WTC11 (cell line): ENCODE data around the gene TTLL12. TPM values are rescaled to one million over a fixed set of nuclear protein-coding genes. Genes with fewer than 3 reads are reported as not detected.
A peak's percentile ranks its signal among the peaks of the same experiment; 100 is the strongest.

Source experiments
- ATAC-seq: fragments of 200-7000 bp; cut with Tn5 transposase; 2 replicates; pipeline ENCODE4 v1.10.0; 2021; ENCODE audit warnings: mild to moderate bottlenecking, moderate library complexity
- CTCF ChIA-PET: fragments of 300-600 bp; sonication (Branson Sonifier 250); formaldehyde crosslinking; loops from one replicate; lab custom pipeline; 2021; ENCODE audit warnings: antibody characterized with exemption; lab: Charles Lee
- POLR2A ChIA-PET: fragments of 350-600 bp; sonication (Branson Sonifier 250); formaldehyde crosslinking; loops from one replicate; lab custom pipeline; 2021; ENCODE audit warnings: antibody characterized with exemption; lab: Charles Lee
- DNase-seq: peaks from one replicate; pipeline ENCODE4 v3.0.0; 2021; ENCODE audit warnings: low spot score
- H3K27ac Mint-ChIP-seq: 2 replicates; pipeline ENCODE4 v1.8.0; 2021; ENCODE audit warnings: mixed read lengths
- H3K27me3 Mint-ChIP-seq: 2 replicates; pipeline ENCODE4 v1.8.0; 2021; ENCODE audit warnings: low read depth, mild to moderate bottlenecking, moderate library complexity, mixed read lengths
- H3K36me3 Mint-ChIP-seq: 2 replicates; pipeline ENCODE4 v1.8.0; 2021; ENCODE audit warnings: mixed read lengths
- H3K4me1 Mint-ChIP-seq: 2 replicates; pipeline ENCODE4 v1.8.0; 2022; ENCODE audit warnings: mixed read lengths
- H3K4me3 Mint-ChIP-seq: 2 replicates; pipeline ENCODE4 v1.8.0; 2021; ENCODE audit warnings: mild to moderate bottlenecking, moderate library complexity, mixed read lengths
- H3K9me3 Mint-ChIP-seq: 2 replicates; pipeline ENCODE4 v1.8.0; 2021; ENCODE audit warnings: mixed read lengths
- CREB1 ChIP-seq: sonication (generic); formaldehyde crosslinking; IDR thresholded peaks from 2 replicates; pipeline ENCODE4 v1.8.0; 2023; ENCODE audit warnings: mild to moderate bottlenecking, missing genetic modification reagents
- E2F1 ChIP-seq: sonication (generic); formaldehyde crosslinking; IDR thresholded peaks from 2 replicates; pipeline ENCODE4 v1.8.0; 2022; ENCODE audit warnings: mild to moderate bottlenecking, missing genetic modification reagents
- HMGA2 ChIP-seq: fragments of 250-450 bp; sonication (Bioruptor Pico); IDR thresholded peaks from 2 replicates; pipeline ENCODE4 v1.4.0; 2021; ENCODE audit warnings: mild to moderate bottlenecking, moderate library complexity
- JAZF1 ChIP-seq: fragments of 250-450 bp; sonication (Bioruptor Pico); IDR thresholded peaks from 2 replicates; pipeline ENCODE4 v1.9.0; 2021; ENCODE audit warnings: moderate library complexity, mild to moderate bottlenecking, inconsistent platforms
- MLX ChIP-seq: sonication (generic); formaldehyde crosslinking; IDR thresholded peaks from 2 replicates; pipeline ENCODE4 v1.8.1; 2023; ENCODE audit warnings: mild to moderate bottlenecking, missing genetic modification reagents, moderate library complexity
- MXD4 ChIP-seq: fragments of 250-450 bp; sonication (Bioruptor Pico); IDR thresholded peaks from 2 replicates; pipeline ENCODE4 v1.8.0; 2021; ENCODE audit warnings: mild to moderate bottlenecking, moderate library complexity, borderline replicate concordance
- MYBL2 ChIP-seq: sonication (generic); formaldehyde crosslinking; IDR thresholded peaks from 2 replicates; pipeline ENCODE4 v1.8.1; 2023; ENCODE audit warnings: mild to moderate bottlenecking, moderate library complexity, missing genetic modification reagents
- NFE2L1 ChIP-seq: sonication (generic); formaldehyde crosslinking; IDR thresholded peaks from 2 replicates; pipeline ENCODE4 v1.8.1; 2023; ENCODE audit warnings: missing genetic modification reagents
- NR3C1 ChIP-seq: sonication (generic); formaldehyde crosslinking; conservative IDR thresholded peaks from 2 replicates; pipeline ENCODE4 v1.8.1; 2023; ENCODE audit warnings: low read depth, mild to moderate bottlenecking, missing genetic modification reagents
- PRRX2 ChIP-seq: fragments of 250-450 bp; sonication (Bioruptor Pico); IDR thresholded peaks from 2 replicates; pipeline ENCODE4 v1.8.0; 2021; ENCODE audit warnings: mild to moderate bottlenecking
- SMAD3 ChIP-seq: sonication (generic); formaldehyde crosslinking; IDR thresholded peaks from 2 replicates; pipeline ENCODE4 v1.8.0; 2022; ENCODE audit warnings: missing genetic modification reagents, mild to moderate bottlenecking, borderline replicate concordance
- ZBTB21 ChIP-seq: sonication (generic); formaldehyde crosslinking; IDR thresholded peaks from 2 replicates; pipeline ENCODE4 v1.8.1; 2023; ENCODE audit warnings: mild to moderate bottlenecking, missing genetic modification reagents, borderline replicate concordance
- ZNF138 ChIP-seq: sonication (generic); formaldehyde crosslinking; conservative IDR thresholded peaks from 2 replicates; pipeline ENCODE4 v1.8.1; 2022; ENCODE audit warnings: mild to moderate bottlenecking, moderate library complexity, missing genetic modification reagents
- ZNF416 ChIP-seq: fragments of 250-450 bp; sonication (Bioruptor Pico); IDR thresholded peaks from 2 replicates; pipeline ENCODE4 v1.9.0; 2021; ENCODE audit warnings: mild to moderate bottlenecking, inconsistent platforms
- ZNF671 ChIP-seq: fragments of 250-450 bp; sonication (Bioruptor Pico); IDR thresholded peaks from 2 replicates; pipeline ENCODE4 v1.8.0; 2021; ENCODE audit warnings: mild to moderate bottlenecking
- total RNA-seq: library from RNA; stranded (reverse); gene quantifications from 3 replicates; pipeline ENCODE4 v1.2.3, GENCODE V29; 2021
- TF ChIP-seq, protein P1 (sequence below): sonication (generic); formaldehyde crosslinking; IDR thresholded peaks from 2 replicates; pipeline ENCODE4 v1.8.1; 2023; ENCODE audit warnings: mild to moderate bottlenecking, moderate library complexity, missing genetic modification reagents
- TF ChIP-seq, protein P2 (sequence below): sonication (generic); formaldehyde crosslinking; IDR thresholded peaks from 2 replicates; pipeline ENCODE4 v1.8.0; 2022; ENCODE audit warnings: mild to moderate bottlenecking, missing genetic modification reagents
- TF ChIP-seq, protein P3 (sequence below): fragments of 250-450 bp; sonication (Bioruptor Pico); IDR thresholded peaks from 2 replicates; pipeline ENCODE4 v1.8.0; 2021; ENCODE audit warnings: mild to moderate bottlenecking
- TF ChIP-seq, protein P4 (sequence below): sonication (generic); formaldehyde crosslinking; IDR thresholded peaks from 2 replicates; pipeline ENCODE4 v1.8.0; 2023; ENCODE audit warnings: mild to moderate bottlenecking, missing genetic modification reagents
- TF ChIP-seq, protein P5 (sequence below): fragments of 200-600 bp; IDR thresholded peaks from 2 replicates; pipeline ENCODE4 v1.8.0; 2022; ENCODE audit warnings: antibody characterized with exemption

TTLL12 gene
- total RNA-seq, 1 experiment from 2014 or later = 134 TPM

- TF ChIP-seq MLX (no peak), NFE2L1 (CRISPR knock-in tag) (no peak), ZNF671 (CRISPR knock-in tag) (no peak)
- TF ChIP-seq, protein P1, sequence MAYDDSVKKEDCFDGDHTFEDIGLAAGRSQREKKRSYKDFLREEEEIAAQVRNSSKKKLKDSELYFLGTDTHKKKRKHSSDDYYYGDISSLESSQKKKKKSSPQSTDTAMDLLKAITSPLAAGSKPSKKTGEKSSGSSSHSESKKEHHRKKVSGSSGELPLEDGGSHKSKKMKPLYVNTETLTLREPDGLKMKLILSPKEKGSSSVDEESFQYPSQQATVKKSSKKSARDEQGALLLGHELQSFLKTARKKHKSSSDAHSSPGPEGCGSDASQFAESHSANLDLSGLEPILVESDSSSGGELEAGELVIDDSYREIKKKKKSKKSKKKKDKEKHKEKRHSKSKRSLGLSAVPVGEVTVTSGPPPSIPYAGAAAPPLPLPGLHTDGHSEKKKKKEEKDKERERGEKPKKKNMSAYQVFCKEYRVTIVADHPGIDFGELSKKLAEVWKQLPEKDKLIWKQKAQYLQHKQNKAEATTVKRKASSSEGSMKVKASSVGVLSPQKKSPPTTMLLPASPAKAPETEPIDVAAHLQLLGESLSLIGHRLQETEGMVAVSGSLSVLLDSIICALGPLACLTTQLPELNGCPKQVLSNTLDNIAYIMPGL = no peak
These were observed 29.8 kb upstream of the TTLL12 start (continued) for GRCh38 chr22:43216738-43217137.

DNA sequence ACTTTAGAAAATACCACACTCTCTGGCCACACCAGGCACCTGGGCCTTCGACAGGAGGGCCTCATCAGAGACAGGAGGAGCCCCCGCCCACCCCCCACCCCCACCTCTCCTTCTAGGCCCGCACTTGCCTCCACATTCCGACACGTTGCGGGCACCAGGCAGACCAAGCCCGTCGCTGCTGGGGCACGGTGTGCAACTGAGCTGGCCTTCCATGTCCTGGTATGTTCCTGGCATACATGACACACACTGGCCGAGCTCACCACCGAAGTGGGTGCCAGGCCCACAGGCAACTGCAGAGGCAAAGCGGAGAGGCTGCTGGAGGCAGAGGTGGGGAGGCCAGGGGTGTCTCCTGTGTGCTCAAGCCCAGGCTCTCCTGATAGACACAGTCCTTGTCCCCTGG is 27.0 kb upstream of the TTLL12 start:
- Mint-ChIP-seq H3K27ac (peak overlapping the region; percentile 38; the same call in 1 of the 2 replicates), H3K36me3 (no peaks in the 10 kb centered on the region), H3K4me3 (no peak overlapping the region), H3K4me1 (peaks cover 15% of the 10 kb centered on the region), H3K9me3 (no peaks in the 10 kb centered on the region), H3K27me3 (no peaks in the 10 kb centered on the region)
- TF ChIP-seq, protein P2, sequence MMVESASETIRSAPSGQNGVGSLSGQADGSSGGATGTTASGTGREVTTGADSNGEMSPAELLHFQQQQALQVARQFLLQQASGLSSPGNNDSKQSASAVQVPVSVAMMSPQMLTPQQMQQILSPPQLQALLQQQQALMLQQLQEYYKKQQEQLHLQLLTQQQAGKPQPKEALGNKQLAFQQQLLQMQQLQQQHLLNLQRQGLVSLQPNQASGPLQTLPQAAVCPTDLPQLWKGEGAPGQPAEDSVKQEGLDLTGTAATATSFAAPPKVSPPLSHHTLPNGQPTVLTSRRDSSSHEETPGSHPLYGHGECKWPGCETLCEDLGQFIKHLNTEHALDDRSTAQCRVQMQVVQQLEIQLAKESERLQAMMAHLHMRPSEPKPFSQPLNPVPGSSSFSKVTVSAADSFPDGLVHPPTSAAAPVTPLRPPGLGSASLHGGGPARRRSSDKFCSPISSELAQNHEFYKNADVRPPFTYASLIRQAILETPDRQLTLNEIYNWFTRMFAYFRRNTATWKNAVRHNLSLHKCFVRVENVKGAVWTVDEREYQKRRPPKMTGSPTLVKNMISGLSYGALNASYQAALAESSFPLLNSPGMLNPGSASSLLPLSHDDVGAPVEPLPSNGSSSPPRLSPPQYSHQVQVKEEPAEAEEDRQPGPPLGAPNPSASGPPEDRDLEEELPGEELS (CRISPR knock-in tag) = no peak
- TF ChIP-seq, protein P3, sequence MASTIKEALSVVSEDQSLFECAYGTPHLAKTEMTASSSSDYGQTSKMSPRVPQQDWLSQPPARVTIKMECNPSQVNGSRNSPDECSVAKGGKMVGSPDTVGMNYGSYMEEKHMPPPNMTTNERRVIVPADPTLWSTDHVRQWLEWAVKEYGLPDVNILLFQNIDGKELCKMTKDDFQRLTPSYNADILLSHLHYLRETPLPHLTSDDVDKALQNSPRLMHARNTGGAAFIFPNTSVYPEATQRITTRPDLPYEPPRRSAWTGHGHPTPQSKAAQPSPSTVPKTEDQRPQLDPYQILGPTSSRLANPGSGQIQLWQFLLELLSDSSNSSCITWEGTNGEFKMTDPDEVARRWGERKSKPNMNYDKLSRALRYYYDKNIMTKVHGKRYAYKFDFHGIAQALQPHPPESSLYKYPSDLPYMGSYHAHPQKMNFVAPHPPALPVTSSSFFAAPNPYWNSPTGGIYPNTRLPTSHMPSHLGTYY (CRISPR knock-in tag) = no peak
- no peak for TF ChIP-seq E2F1
- TF ChIP-seq MYBL2 (CRISPR knock-in tag) = no peak
- TF ChIP-seq ZNF416 (CRISPR knock-in tag) = no peak
- TF ChIP-seq, protein P4, sequence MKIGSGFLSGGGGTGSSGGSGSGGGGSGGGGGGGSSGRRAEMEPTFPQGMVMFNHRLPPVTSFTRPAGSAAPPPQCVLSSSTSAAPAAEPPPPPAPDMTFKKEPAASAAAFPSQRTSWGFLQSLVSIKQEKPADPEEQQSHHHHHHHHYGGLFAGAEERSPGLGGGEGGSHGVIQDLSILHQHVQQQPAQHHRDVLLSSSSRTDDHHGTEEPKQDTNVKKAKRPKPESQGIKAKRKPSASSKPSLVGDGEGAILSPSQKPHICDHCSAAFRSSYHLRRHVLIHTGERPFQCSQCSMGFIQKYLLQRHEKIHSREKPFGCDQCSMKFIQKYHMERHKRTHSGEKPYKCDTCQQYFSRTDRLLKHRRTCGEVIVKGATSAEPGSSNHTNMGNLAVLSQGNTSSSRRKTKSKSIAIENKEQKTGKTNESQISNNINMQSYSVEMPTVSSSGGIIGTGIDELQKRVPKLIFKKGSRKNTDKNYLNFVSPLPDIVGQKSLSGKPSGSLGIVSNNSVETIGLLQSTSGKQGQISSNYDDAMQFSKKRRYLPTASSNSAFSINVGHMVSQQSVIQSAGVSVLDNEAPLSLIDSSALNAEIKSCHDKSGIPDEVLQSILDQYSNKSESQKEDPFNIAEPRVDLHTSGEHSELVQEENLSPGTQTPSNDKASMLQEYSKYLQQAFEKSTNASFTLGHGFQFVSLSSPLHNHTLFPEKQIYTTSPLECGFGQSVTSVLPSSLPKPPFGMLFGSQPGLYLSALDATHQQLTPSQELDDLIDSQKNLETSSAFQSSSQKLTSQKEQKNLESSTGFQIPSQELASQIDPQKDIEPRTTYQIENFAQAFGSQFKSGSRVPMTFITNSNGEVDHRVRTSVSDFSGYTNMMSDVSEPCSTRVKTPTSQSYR (CRISPR knock-in tag) = no peak
- no peak for TF ChIP-seq JAZF1 (CRISPR knock-in tag)
- no peak for TF ChIP-seq PRRX2 (CRISPR knock-in tag)
- TF ChIP-seq NR3C1 (CRISPR knock-in tag) = no peak
- TF ChIP-seq HMGA2 (CRISPR knock-in tag) = no peak
- TF ChIP-seq ZBTB21 (CRISPR knock-in tag) = no peak
- TF ChIP-seq, protein P5, sequence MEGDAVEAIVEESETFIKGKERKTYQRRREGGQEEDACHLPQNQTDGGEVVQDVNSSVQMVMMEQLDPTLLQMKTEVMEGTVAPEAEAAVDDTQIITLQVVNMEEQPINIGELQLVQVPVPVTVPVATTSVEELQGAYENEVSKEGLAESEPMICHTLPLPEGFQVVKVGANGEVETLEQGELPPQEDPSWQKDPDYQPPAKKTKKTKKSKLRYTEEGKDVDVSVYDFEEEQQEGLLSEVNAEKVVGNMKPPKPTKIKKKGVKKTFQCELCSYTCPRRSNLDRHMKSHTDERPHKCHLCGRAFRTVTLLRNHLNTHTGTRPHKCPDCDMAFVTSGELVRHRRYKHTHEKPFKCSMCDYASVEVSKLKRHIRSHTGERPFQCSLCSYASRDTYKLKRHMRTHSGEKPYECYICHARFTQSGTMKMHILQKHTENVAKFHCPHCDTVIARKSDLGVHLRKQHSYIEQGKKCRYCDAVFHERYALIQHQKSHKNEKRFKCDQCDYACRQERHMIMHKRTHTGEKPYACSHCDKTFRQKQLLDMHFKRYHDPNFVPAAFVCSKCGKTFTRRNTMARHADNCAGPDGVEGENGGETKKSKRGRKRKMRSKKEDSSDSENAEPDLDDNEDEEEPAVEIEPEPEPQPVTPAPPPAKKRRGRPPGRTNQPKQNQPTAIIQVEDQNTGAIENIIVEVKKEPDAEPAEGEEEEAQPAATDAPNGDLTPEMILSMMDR = no peak
- TF ChIP-seq ZNF138 (CRISPR knock-in tag) = no peak
- TF ChIP-seq MXD4 (CRISPR knock-in tag) = no peak
- TF ChIP-seq ZNF671 (CRISPR knock-in tag) = no peak
- TF ChIP-seq CREB1 (CRISPR knock-in tag) = no peak
- no peak for TF ChIP-seq SMAD3 (CRISPR knock-in tag)
- ATAC-seq (no peak), DNase-seq (no peak)
- CTCF ChIA-PET = interaction anchor here (1.0 to 2.5 kb wide), 7 partner anchors 11 to 132 kb away, joined by 3 to 24 read pairs (median 13); partner anchors contain the start of gene TTLL12
- POLR2A ChIA-PET = interaction anchor here (1.3 kb wide), 1 partner anchor 26 kb away, joined by 4 read pairs; no protein-coding TSS in a partner anchor
